ENCODE measurements around the gene UBE2U.
"Not testable (repeated sequence)": the region's sequence is repeated elsewhere in the genome, so short reads cannot be mapped to it uniquely, and the experiment has no call there.

UBE2U gene

GRCh38 chr1:64236541-64236954 is 33.1 kb downstream of the UBE2U start:
- intact Hi-C loops (cut with micrococcal nuclease), result no loop called here
- H3K4me1 Mint-ChIP-seq (ENCODE audit: low read depth), result peaks cover 6% of the 10 kb centered on the region
- no peak overlapping the region for H3K4me3 Mint-ChIP-seq
- no peaks in the 10 kb centered on the region for H3K9me3 Mint-ChIP-seq
- H3K36me3 Mint-ChIP-seq (ENCODE audit: low read depth), result no peaks in the 10 kb centered on the region
- no peak overlapping the region for H3K27ac Mint-ChIP-seq
- H3K27me3 Mint-ChIP-seq, result no peaks in the 10 kb centered on the region

GRCh38 chr1:64239519-64239918 is 36.1 kb downstream of the UBE2U start:
- peaks cover 11% of the 10 kb centered on the region for H3K4me1 Mint-ChIP-seq (ENCODE audit: low read depth)
- H3K4me3 Mint-ChIP-seq; H3K27me3 Mint-ChIP-seq; intact Hi-C loops (cut with micrococcal nuclease); H3K9me3 Mint-ChIP-seq; H3K27ac Mint-ChIP-seq; H3K36me3 Mint-ChIP-seq (ENCODE audit: low read depth): not testable (repeated sequence)

DNA sequence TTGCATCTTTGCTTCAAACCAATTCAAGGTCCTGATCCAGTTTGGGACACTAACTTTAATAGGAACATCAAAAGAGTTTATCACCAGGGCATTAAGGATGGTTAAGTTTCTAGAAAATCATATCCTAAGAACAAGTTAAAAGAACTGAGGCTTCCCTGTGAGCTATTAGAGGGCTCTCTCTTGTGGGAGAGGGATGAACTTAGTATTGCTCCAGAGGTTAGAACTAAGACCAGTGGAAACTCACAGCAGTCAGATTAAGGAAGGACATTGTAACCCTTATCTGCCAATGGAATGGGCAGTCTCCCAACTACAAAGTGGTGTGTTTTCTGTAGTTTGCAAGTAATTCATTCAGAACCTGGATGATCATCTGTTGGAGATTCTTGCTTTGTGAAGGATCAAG is 36.8 kb downstream of the UBE2U start:
- Mint-ChIP-seq H3K9me3 (no peaks in the 10 kb centered on the region), H3K4me1 (ENCODE audit: low read depth) (peaks cover 11% of the 10 kb centered on the region), H3K36me3 (ENCODE audit: low read depth) (no peaks in the 10 kb centered on the region), H3K27ac (no peak overlapping the region), H3K27me3 (no peaks in the 10 kb centered on the region), H3K4me3 (no peak overlapping the region)
- intact Hi-C loops (cut with micrococcal nuclease), result no loop called here

GRCh38 chr1:64241069-64241468 is 37.6 kb downstream of the UBE2U start:
- H3K4me1 Mint-ChIP-seq (ENCODE audit: low read depth), result peaks cover 16% of the 10 kb centered on the region
- H3K9me3 Mint-ChIP-seq, result no peaks in the 10 kb centered on the region
- H3K4me3 Mint-ChIP-seq, result no peak overlapping the region
- no peak overlapping the region for H3K27ac Mint-ChIP-seq
- intact Hi-C loops (cut with micrococcal nuclease), result no loop called here
- H3K36me3 Mint-ChIP-seq (ENCODE audit: low read depth), result no peaks in the 10 kb centered on the region
- no peaks in the 10 kb centered on the region for H3K27me3 Mint-ChIP-seq

DNA sequence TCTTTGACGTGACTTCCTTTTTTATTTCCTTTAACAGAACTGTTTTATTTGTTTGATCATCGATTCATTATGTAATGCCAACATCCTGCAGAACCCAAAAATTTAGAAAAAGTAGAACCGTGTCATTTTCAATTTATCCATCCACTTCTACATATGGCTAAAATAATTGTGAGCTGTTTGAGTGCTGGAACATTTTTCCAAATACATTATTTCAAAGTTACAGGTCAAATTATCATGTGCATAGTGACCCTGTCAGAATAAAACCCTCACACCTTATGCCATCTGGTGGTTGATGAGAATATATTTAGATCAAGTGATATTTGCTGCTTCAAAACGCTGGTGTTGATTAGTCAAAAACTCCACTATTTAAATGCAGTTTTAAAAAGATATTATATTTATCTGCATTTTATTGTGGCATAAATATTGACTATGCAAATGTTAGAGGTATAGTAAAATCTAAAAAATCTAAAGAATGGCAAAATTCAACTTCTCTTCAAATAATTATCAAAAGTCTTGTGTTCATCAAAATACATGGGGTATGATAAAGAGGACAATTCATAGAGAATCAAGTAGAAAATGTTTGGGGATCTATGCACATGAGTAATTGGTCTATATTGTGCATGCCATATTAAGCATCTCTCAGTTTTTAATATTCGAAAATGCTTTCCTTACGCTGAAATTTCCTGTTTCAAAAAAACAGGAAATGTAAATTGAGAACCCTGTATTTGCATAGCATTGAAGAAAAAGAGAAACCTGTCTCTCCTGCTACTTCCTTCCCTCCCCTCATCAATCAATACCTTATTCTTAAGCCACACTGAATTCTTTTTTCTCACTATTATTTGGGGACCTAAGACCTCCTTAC is 39.7 kb downstream of the UBE2U start:
- H3K9me3 Mint-ChIP-seq, result no peaks in the 10 kb centered on the region
- peaks cover 10% of the 10 kb centered on the region for H3K4me1 Mint-ChIP-seq (ENCODE audit: low read depth)
- no peak overlapping the region for H3K27ac Mint-ChIP-seq
- H3K36me3 Mint-ChIP-seq (ENCODE audit: low read depth), result no peaks in the 10 kb centered on the region
- peaks cover 4% of the 10 kb centered on the region for H3K27me3 Mint-ChIP-seq
- intact Hi-C loops (cut with micrococcal nuclease), result no loop called here
- no peak overlapping the region for H3K4me3 Mint-ChIP-seq

DNA sequence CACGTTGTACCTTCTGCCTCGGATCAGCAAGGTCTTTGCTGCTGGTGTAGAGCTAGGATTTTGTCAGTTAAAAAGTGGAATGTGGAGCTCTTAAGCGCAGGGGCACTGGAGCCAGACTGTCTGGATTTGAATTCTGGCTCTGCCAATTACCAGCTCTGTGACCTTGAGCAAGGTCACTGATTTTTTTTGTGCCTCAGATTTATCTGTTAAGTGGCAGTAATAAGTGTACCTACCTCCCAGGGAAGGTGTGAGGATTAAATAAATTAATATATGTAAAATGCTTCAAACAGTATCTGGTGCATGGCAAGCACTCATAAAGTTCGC is 40.3 kb downstream of the UBE2U start:
- intact Hi-C loops (cut with micrococcal nuclease), result loop anchor here (2.0 kb wide), 1 partner anchor 551 kb away; no protein-coding TSS in a partner anchor
- Mint-ChIP-seq H3K9me3 (no peaks in the 10 kb centered on the region), H3K4me1 (ENCODE audit: low read depth) (peaks cover 10% of the 10 kb centered on the region), H3K36me3 (ENCODE audit: low read depth) (no peaks in the 10 kb centered on the region), H3K27me3 (peaks cover 4% of the 10 kb centered on the region), H3K27ac (no peak overlapping the region), H3K4me3 (no peak overlapping the region)

GRCh38 chr1:64245495-64245894 is 42.1 kb downstream of the UBE2U start:
- Mint-ChIP-seq H3K36me3 (ENCODE audit: low read depth) (no peaks in the 10 kb centered on the region), H3K4me1 (ENCODE audit: low read depth) (peaks cover 10% of the 10 kb centered on the region), H3K9me3 (no peaks in the 10 kb centered on the region), H3K27me3 (peaks cover 11% of the 10 kb centered on the region), H3K4me3 (no peak overlapping the region), H3K27ac (no peak overlapping the region)
- intact Hi-C loops (cut with micrococcal nuclease), result loop anchor here (2.0 to 5.0 kb wide), 2 partner anchors 553 to 668 kb away; no protein-coding TSS in a partner anchor

DNA sequence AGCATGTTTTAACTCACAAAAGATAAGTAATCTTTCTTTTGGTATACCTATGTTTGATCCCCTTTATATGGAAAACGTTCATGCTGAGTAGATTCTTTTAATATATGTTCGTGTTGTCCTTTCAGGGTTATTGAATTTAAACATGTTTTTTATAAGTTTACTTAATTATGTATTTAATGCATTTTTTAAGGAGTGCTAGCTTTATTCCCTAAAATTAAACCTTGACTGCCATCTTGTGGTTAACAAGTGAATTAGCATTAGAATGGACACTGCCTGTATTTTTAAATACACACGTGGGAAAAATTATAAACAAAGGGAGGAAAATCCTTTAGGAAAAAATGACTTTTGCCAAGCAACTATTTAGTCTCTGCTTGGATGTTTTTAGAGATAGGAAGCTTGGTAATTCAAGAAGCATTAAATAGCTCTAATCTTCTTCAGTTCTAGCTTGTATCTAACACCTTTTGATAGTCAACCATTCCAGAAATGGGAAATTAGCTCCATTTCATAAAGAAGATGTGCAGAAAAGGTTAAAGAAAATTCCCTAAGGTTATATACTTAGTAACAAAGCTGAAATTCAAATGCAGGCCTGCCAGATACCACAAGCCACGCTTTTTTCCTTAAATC is 43.0 kb downstream of the UBE2U start:
- Mint-ChIP-seq H3K9me3 (no peaks in the 10 kb centered on the region), H3K27me3 (peaks cover 11% of the 10 kb centered on the region), H3K27ac (no peak overlapping the region), H3K36me3 (ENCODE audit: low read depth) (no peaks in the 10 kb centered on the region), H3K4me1 (ENCODE audit: low read depth) (peaks cover 10% of the 10 kb centered on the region), H3K4me3 (no peak overlapping the region)
- intact Hi-C loops (cut with micrococcal nuclease), result loop anchor here (1.0 to 5.0 kb wide), 2 partner anchors 630 to 669 kb away; no protein-coding TSS in a partner anchor

DNA sequence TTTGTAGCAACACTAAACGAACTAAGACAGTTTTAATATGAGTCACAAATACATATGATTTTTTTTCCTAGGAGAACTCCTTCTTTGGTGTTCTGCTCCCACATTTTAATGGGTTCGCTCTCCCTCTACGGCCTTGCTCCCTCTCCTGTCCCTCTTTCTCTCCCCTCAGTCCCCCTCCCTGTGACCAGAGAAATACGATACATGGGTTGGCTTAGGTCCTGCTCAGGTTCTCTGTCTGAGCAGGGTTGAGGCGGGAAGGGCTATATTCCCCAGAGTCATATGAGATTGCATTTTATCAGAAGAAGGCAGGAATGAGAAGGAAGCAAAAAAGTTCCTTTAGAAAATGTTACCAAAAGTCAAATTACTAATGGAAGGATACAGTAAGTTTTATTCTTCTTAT is 44.6 kb downstream of the UBE2U start:
- H3K4me3 Mint-ChIP-seq, result no peak overlapping the region
- intact Hi-C loops (cut with micrococcal nuclease), result loop anchor here (5.0 kb wide), 1 partner anchor 671 kb away; no protein-coding TSS in a partner anchor
- H3K27ac Mint-ChIP-seq, result no peak overlapping the region

GRCh38 chr1:64250472-64250871 is 47.0 kb downstream of the UBE2U start:
- intact Hi-C loops (cut with micrococcal nuclease); H3K36me3 Mint-ChIP-seq (ENCODE audit: low read depth); H3K9me3 Mint-ChIP-seq; H3K27ac Mint-ChIP-seq; H3K4me1 Mint-ChIP-seq (ENCODE audit: low read depth); H3K4me3 Mint-ChIP-seq: not testable (repeated sequence)
- peaks cover 11% of the 10 kb centered on the region for H3K27me3 Mint-ChIP-seq

More for the DNA sequence above, 44.6 kb downstream of the UBE2U start:
- Mint-ChIP-seq H3K36me3 (ENCODE audit: low read depth) (no peaks in the 10 kb centered on the region), H3K4me1 (ENCODE audit: low read depth) (peaks cover 10% of the 10 kb centered on the region), H3K27me3 (peaks cover 11% of the 10 kb centered on the region), H3K9me3 (no peaks in the 10 kb centered on the region)

GRCh38 chr1:64251971-64252370 is 48.5 kb downstream of the UBE2U start:
- H3K36me3 Mint-ChIP-seq (ENCODE audit: low read depth), result no peaks in the 10 kb centered on the region
- peaks cover 11% of the 10 kb centered on the region for H3K27me3 Mint-ChIP-seq
- no peaks in the 10 kb centered on the region for H3K9me3 Mint-ChIP-seq

GRCh38 chr1:64257233-64257632 is 53.8 kb downstream of the UBE2U start:
- H3K27ac Mint-ChIP-seq; H3K36me3 Mint-ChIP-seq (ENCODE audit: low read depth); H3K27me3 Mint-ChIP-seq; H3K4me1 Mint-ChIP-seq (ENCODE audit: low read depth); H3K4me3 Mint-ChIP-seq; intact Hi-C loops (cut with micrococcal nuclease); H3K9me3 Mint-ChIP-seq: not testable (repeated sequence)

More at GRCh38 chr1:64251971-64252370, 48.5 kb downstream of the UBE2U start:
- intact Hi-C loops (cut with micrococcal nuclease), result no loop called here
- H3K27ac Mint-ChIP-seq, result no peak overlapping the region
- no peak overlapping the region for H3K4me3 Mint-ChIP-seq
- H3K4me1 Mint-ChIP-seq (ENCODE audit: low read depth), result no peaks in the 10 kb centered on the region

DNA sequence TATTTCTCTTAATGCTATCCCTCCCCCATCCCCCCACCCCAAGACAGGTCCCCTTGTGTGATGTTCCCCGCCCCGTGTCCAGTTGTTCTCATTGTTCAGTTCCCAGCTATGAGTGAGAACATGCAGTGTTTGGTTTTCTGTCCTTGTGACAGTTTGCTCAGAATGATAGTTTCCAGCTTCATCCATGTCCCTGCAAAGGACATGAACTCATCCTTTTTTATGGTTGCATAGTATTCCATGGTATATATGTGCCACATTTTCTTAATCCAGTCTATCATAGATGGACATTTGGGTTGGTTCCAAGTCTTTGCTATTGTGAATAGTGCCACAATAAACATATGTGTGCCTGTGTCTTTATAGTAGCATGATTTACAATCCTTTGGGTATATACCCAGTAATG is 55.0 kb downstream of the UBE2U start:
- H3K27me3 Mint-ChIP-seq; H3K9me3 Mint-ChIP-seq; intact Hi-C loops (cut with micrococcal nuclease): not testable (repeated sequence)

DNA sequence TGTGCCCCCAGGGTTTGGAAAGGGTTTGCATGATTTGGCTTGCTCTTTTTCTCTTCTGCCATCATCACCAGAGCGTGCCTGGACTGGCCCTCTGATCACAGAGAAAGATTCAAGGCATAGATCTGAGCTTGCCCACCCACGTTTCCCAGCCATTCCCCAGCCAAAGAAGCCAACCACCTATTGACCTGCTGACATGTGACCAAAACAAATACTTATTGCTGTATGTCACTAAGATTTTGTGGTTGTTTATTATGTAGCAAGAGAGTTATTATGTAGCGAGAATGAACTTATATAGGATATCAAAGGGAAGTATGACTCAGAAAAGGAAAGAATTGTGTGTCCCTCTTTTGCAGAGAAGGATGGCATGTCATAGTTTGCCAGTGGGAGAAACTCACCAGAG is 59.9 kb downstream of the UBE2U start:
- Mint-ChIP-seq H3K9me3 (no peaks in the 10 kb centered on the region), H3K4me1 (ENCODE audit: low read depth) (no peaks in the 10 kb centered on the region), H3K4me3 (no peak overlapping the region), H3K36me3 (ENCODE audit: low read depth) (no peaks in the 10 kb centered on the region), H3K27me3 (peaks cover 2% of the 10 kb centered on the region), H3K27ac (no peak overlapping the region)
- intact Hi-C loops (cut with micrococcal nuclease), result loop anchor here (10.0 kb wide), 1 partner anchor 781 kb away; no protein-coding TSS in a partner anchor

More for the DNA sequence above, 55.0 kb downstream of the UBE2U start:
- H3K4me1 Mint-ChIP-seq (ENCODE audit: low read depth); H3K27ac Mint-ChIP-seq; H3K36me3 Mint-ChIP-seq (ENCODE audit: low read depth); H3K4me3 Mint-ChIP-seq: not testable (repeated sequence)
